ENCODE results near the gene SSNA1.

SSNA1 gene

GRCh38 chr9:137176302-137177182, 11.9 kb upstream of the SSNA1 start:
- Histone ChIP-seq H3K4me3 (ENCODE audit: insufficient read depth, low read depth, low read length, poor library complexity, severe bottlenecking) (no peak overlapping the region), H3K27me3 (replicated peaks; ENCODE audit: control insufficient read depth, insufficient read depth, low read length, poor library complexity, severe bottlenecking) (peaks cover 5% of the 10 kb centered on the region), H3K4me1 (ENCODE audit: control insufficient read depth, insufficient read depth, low read length, poor library complexity, severe bottlenecking) (no peaks in the 10 kb centered on the region), H3K27ac (ENCODE audit: insufficient read depth, low read length, poor library complexity, severe bottlenecking) (no peak overlapping the region), H3K9me3 (ENCODE audit: control insufficient read depth, low read length) (no peaks in the 10 kb centered on the region), H3K36me3 (ENCODE audit: control insufficient read depth, insufficient read depth, low read length) (peaks cover 33% of the 10 kb centered on the region)
- DNase-seq, result no peak

- H3K4me1 ChIP-seq (ENCODE audit: control insufficient read depth, insufficient read depth, low read length, poor library complexity, severe bottlenecking), result no peaks in the 10 kb centered on the region
- no peak overlapping the region for H3K4me3 ChIP-seq (ENCODE audit: insufficient read depth, low read depth, low read length, poor library complexity, severe bottlenecking)
- DNase-seq, result no peak
- H3K9me3 ChIP-seq (ENCODE audit: control insufficient read depth, low read length), result no peaks in the 10 kb centered on the region
- peaks cover 1% of the 10 kb centered on the region for H3K27me3 ChIP-seq (replicated peaks; ENCODE audit: control insufficient read depth, insufficient read depth, low read length, poor library complexity, severe bottlenecking)
- no peak overlapping the region for H3K27ac ChIP-seq (ENCODE audit: insufficient read depth, low read length, poor library complexity, severe bottlenecking)
- H3K36me3 ChIP-seq (ENCODE audit: control insufficient read depth, insufficient read depth, low read length), result peaks cover 48% of the 10 kb centered on the region
These were observed 10.1 kb upstream of the SSNA1 start for GRCh38 chr9:137178201-137178938.

GRCh38 chr9:137178939-137179630, 9.4 kb upstream of the SSNA1 start:
- Histone ChIP-seq H3K4me1 (ENCODE audit: control insufficient read depth, insufficient read depth, low read length, poor library complexity, severe bottlenecking) (no peaks in the 10 kb centered on the region), H3K27ac (ENCODE audit: insufficient read depth, low read length, poor library complexity, severe bottlenecking) (no peak overlapping the region), H3K27me3 (replicated peaks; ENCODE audit: control insufficient read depth, insufficient read depth, low read length, poor library complexity, severe bottlenecking) (no peaks in the 10 kb centered on the region), H3K36me3 (ENCODE audit: control insufficient read depth, insufficient read depth, low read length) (peaks cover 55% of the 10 kb centered on the region), H3K9me3 (ENCODE audit: control insufficient read depth, low read length) (no peaks in the 10 kb centered on the region), H3K4me3 (ENCODE audit: insufficient read depth, low read depth, low read length, poor library complexity, severe bottlenecking) (no peak overlapping the region)
- no peak for DNase-seq

GRCh38 chr9:137179761-137180160, 8.7 kb upstream of the SSNA1 start:
- Histone ChIP-seq H3K27ac (ENCODE audit: insufficient read depth, low read length, poor library complexity, severe bottlenecking) (no peak overlapping the region), H3K36me3 (ENCODE audit: control insufficient read depth, insufficient read depth, low read length) (peaks cover 62% of the 10 kb centered on the region), H3K4me3 (ENCODE audit: insufficient read depth, low read depth, low read length, poor library complexity, severe bottlenecking) (no peak overlapping the region)

GRCh38 chr9:137180491-137180890, 8.0 kb upstream of the SSNA1 start:
- Histone ChIP-seq H3K27ac (ENCODE audit: insufficient read depth, low read length, poor library complexity, severe bottlenecking) (no peak overlapping the region), H3K9me3 (ENCODE audit: control insufficient read depth, low read length) (no peaks in the 10 kb centered on the region), H3K36me3 (ENCODE audit: control insufficient read depth, insufficient read depth, low read length) (peaks cover 67% of the 10 kb centered on the region), H3K27me3 (replicated peaks; ENCODE audit: control insufficient read depth, insufficient read depth, low read length, poor library complexity, severe bottlenecking) (no peaks in the 10 kb centered on the region), H3K4me3 (ENCODE audit: insufficient read depth, low read depth, low read length, poor library complexity, severe bottlenecking) (no peak overlapping the region), H3K4me1 (ENCODE audit: control insufficient read depth, insufficient read depth, low read length, poor library complexity, severe bottlenecking) (no peaks in the 10 kb centered on the region)
- DNase-seq, result no peak

More at GRCh38 chr9:137179761-137180160, 8.7 kb upstream of the SSNA1 start:
- H3K4me1 ChIP-seq (ENCODE audit: control insufficient read depth, insufficient read depth, low read length, poor library complexity, severe bottlenecking), result no peaks in the 10 kb centered on the region
- DNase-seq, result no peak
- no peaks in the 10 kb centered on the region for H3K9me3 ChIP-seq (ENCODE audit: control insufficient read depth, low read length)
- H3K27me3 ChIP-seq (replicated peaks; ENCODE audit: control insufficient read depth, insufficient read depth, low read length, poor library complexity, severe bottlenecking), result no peaks in the 10 kb centered on the region

GRCh38 chr9:137181680-137182079, 6.8 kb upstream of the SSNA1 start:
- H3K27ac ChIP-seq (ENCODE audit: insufficient read depth, low read length, poor library complexity, severe bottlenecking), result no peak overlapping the region
- no peak overlapping the region for H3K4me3 ChIP-seq (ENCODE audit: insufficient read depth, low read depth, low read length, poor library complexity, severe bottlenecking)
- DNase-seq, result no peak
- H3K9me3 ChIP-seq (ENCODE audit: control insufficient read depth, low read length), result no peaks in the 10 kb centered on the region
- no peaks in the 10 kb centered on the region for H3K27me3 ChIP-seq (replicated peaks; ENCODE audit: control insufficient read depth, insufficient read depth, low read length, poor library complexity, severe bottlenecking)
- H3K36me3 ChIP-seq (ENCODE audit: control insufficient read depth, insufficient read depth, low read length), result peaks cover 75% of the 10 kb centered on the region
- H3K4me1 ChIP-seq (ENCODE audit: control insufficient read depth, insufficient read depth, low read length, poor library complexity, severe bottlenecking), result peaks cover 10% of the 10 kb centered on the region

- Histone ChIP-seq H3K36me3 (ENCODE audit: control insufficient read depth, insufficient read depth, low read length) (peaks cover 75% of the 10 kb centered on the region), H3K4me1 (ENCODE audit: control insufficient read depth, insufficient read depth, low read length, poor library complexity, severe bottlenecking) (peaks cover 21% of the 10 kb centered on the region), H3K27me3 (replicated peaks; ENCODE audit: control insufficient read depth, insufficient read depth, low read length, poor library complexity, severe bottlenecking) (no peaks in the 10 kb centered on the region), H3K27ac (ENCODE audit: insufficient read depth, low read length, poor library complexity, severe bottlenecking) (no peak overlapping the region), H3K4me3 (ENCODE audit: insufficient read depth, low read depth, low read length, poor library complexity, severe bottlenecking) (no peak overlapping the region), H3K9me3 (ENCODE audit: control insufficient read depth, low read length) (no peaks in the 10 kb centered on the region)
- DNase-seq, result no peak
These were observed 5.6 kb upstream of the SSNA1 start for GRCh38 chr9:137182836-137183235.

GRCh38 chr9:137183980-137184595, 4.4 kb upstream of the SSNA1 start:
- H3K4me1 ChIP-seq (ENCODE audit: control insufficient read depth, insufficient read depth, low read length, poor library complexity, severe bottlenecking), result peaks cover 25% of the 10 kb centered on the region
- peaks cover 65% of the 10 kb centered on the region for H3K36me3 ChIP-seq (ENCODE audit: control insufficient read depth, insufficient read depth, low read length)
- no peak overlapping the region for H3K4me3 ChIP-seq (ENCODE audit: insufficient read depth, low read depth, low read length, poor library complexity, severe bottlenecking)
- no peak for DNase-seq
- H3K27ac ChIP-seq (ENCODE audit: insufficient read depth, low read length, poor library complexity, severe bottlenecking), result no peak overlapping the region
- no peaks in the 10 kb centered on the region for H3K9me3 ChIP-seq (ENCODE audit: control insufficient read depth, low read length)
- H3K27me3 ChIP-seq (replicated peaks; ENCODE audit: control insufficient read depth, insufficient read depth, low read length, poor library complexity, severe bottlenecking), result no peaks in the 10 kb centered on the region

- Histone ChIP-seq H3K27ac (ENCODE audit: insufficient read depth, low read length, poor library complexity, severe bottlenecking) (no peak overlapping the region), H3K9me3 (ENCODE audit: control insufficient read depth, low read length) (no peaks in the 10 kb centered on the region), H3K4me3 (ENCODE audit: insufficient read depth, low read depth, low read length, poor library complexity, severe bottlenecking) (no peak overlapping the region), H3K36me3 (ENCODE audit: control insufficient read depth, insufficient read depth, low read length) (peaks cover 64% of the 10 kb centered on the region), H3K4me1 (ENCODE audit: control insufficient read depth, insufficient read depth, low read length, poor library complexity, severe bottlenecking) (peaks cover 34% of the 10 kb centered on the region), H3K27me3 (replicated peaks; ENCODE audit: control insufficient read depth, insufficient read depth, low read length, poor library complexity, severe bottlenecking) (no peaks in the 10 kb centered on the region)
- no peak for DNase-seq
These were observed 3.4 kb upstream of the SSNA1 start for GRCh38 chr9:137184881-137185660.
